ENCODE measurements around the gene SLC8A1. TPM values are rescaled to one million over a fixed set of nuclear protein-coding genes. Genes with fewer than 3 reads are reported as not detected.

SLC8A1 gene
- total RNA-seq, 2 experiments from 2014 or later = 0.47 to 0.59 TPM

- H3K36me3 ChIP-seq (ENCODE audit: insufficient read depth, low read length) = no peaks in the 10 kb centered on the region
- H3K4me1 ChIP-seq (ENCODE audit: insufficient read depth, low read length) = no peaks in the 10 kb centered on the region
- POLR2A ChIA-PET = no interaction called here
- H3K9me3 Mint-ChIP-seq = no peaks in the 10 kb centered on the region
- no peak overlapping the region for H3K4me3 Mint-ChIP-seq
- peaks cover 0 to 4% of the 10 kb centered on the region in 2 experiments for H3K9me3 ChIP-seq (ENCODE audit: control insufficient read depth in 1 of 2, insufficient read depth in 1 of 2, low read length in 2 of 2)
- H3K4me1 Mint-ChIP-seq (ENCODE audit: low read depth) = no peaks in the 10 kb centered on the region
- H3K36me3 Mint-ChIP-seq (ENCODE audit: low read depth) = no peaks in the 10 kb centered on the region
- H3K27me3 ChIP-seq (ENCODE audit: control insufficient read depth in 1 of 2, insufficient read depth in 2 of 2, low read length in 2 of 2) = no peaks in the 10 kb centered on the region
- no peak overlapping the region for H3K27ac Mint-ChIP-seq
- no peaks in the 10 kb centered on the region for H3K27me3 Mint-ChIP-seq
- CTCF ChIA-PET = no interaction called here
- intact Hi-C loops (cut with DNase I, micrococcal nuclease) = no loop called here
- H3K4me3 ChIP-seq (ENCODE audit: low read length) = no peak overlapping the region
- H3K27ac ChIP-seq (ENCODE audit: low read depth in 1 of 2, low read length in 2 of 2) = no peak overlapping the region
- ATAC-seq (ENCODE audit: poor library complexity) (no peak), DNase-seq (no peak)
- TF ChIP-seq CTCF (IDR thresholded peaks at IDR 0.05) = no peak
Measured at GRCh38 chr2:40115348-40115747, 336.5 kb downstream of the SLC8A1 start.

GRCh38 chr2:40113997-40114396 is 337.9 kb downstream of the SLC8A1 start:
- Mint-ChIP-seq H3K9me3 (no peaks in the 10 kb centered on the region), H3K4me3 (no peak overlapping the region), H3K4me1 (ENCODE audit: low read depth) (no peaks in the 10 kb centered on the region), H3K36me3 (ENCODE audit: low read depth) (no peaks in the 10 kb centered on the region), H3K27ac (no peak overlapping the region), H3K27me3 (no peaks in the 10 kb centered on the region)
- peaks cover 0 to 4% of the 10 kb centered on the region in 2 experiments for H3K9me3 ChIP-seq (ENCODE audit: control insufficient read depth in 1 of 2, insufficient read depth in 1 of 2, low read length in 2 of 2)
- CTCF ChIA-PET = no interaction called here
- H3K36me3 ChIP-seq (ENCODE audit: insufficient read depth, low read length) = no peaks in the 10 kb centered on the region
- H3K27me3 ChIP-seq (ENCODE audit: control insufficient read depth in 1 of 2, insufficient read depth in 2 of 2, low read length in 2 of 2) = no peaks in the 10 kb centered on the region
- no peaks in the 10 kb centered on the region for H3K4me1 ChIP-seq (ENCODE audit: insufficient read depth, low read length)
- no peak for ATAC-seq (ENCODE audit: poor library complexity)
- intact Hi-C loops (cut with DNase I, micrococcal nuclease) = no loop called here
- TF ChIP-seq CTCF (IDR thresholded peaks at IDR 0.05) = no peak
- H3K27ac ChIP-seq (ENCODE audit: low read depth in 1 of 2, low read length in 2 of 2) = no peak overlapping the region
- no peak for DNase-seq
- POLR2A ChIA-PET = no interaction called here
- no peak overlapping the region for H3K4me3 ChIP-seq (ENCODE audit: low read length)

- no peaks in the 10 kb centered on the region for H3K9me3 Mint-ChIP-seq
- ChIA-PET POLR2A (no interaction called here), CTCF (no interaction called here)
- H3K4me3 ChIP-seq (ENCODE audit: low read length) = no peak overlapping the region
- intact Hi-C loops (cut with DNase I, micrococcal nuclease) = no loop called here
- peaks cover 0 to 4% of the 10 kb centered on the region in 2 experiments for H3K9me3 ChIP-seq (ENCODE audit: control insufficient read depth in 1 of 2, insufficient read depth in 1 of 2, low read length in 2 of 2)
- H3K27ac Mint-ChIP-seq = no peak overlapping the region
- H3K36me3 ChIP-seq (ENCODE audit: insufficient read depth, low read length) = no peaks in the 10 kb centered on the region
- H3K4me1 ChIP-seq (ENCODE audit: insufficient read depth, low read length) = no peaks in the 10 kb centered on the region
- H3K4me1 Mint-ChIP-seq (ENCODE audit: low read depth) = no peaks in the 10 kb centered on the region
- no peaks in the 10 kb centered on the region for H3K27me3 ChIP-seq (ENCODE audit: control insufficient read depth in 1 of 2, insufficient read depth in 2 of 2, low read length in 2 of 2)
- H3K4me3 Mint-ChIP-seq = no peak overlapping the region
- TF ChIP-seq CTCF (IDR thresholded peaks at IDR 0.05) = no peak
- H3K36me3 Mint-ChIP-seq (ENCODE audit: low read depth) = no peaks in the 10 kb centered on the region
- H3K27me3 Mint-ChIP-seq = no peaks in the 10 kb centered on the region
- H3K27ac ChIP-seq (ENCODE audit: low read depth in 1 of 2, low read length in 2 of 2) = no peak overlapping the region
- ATAC-seq (ENCODE audit: poor library complexity) = no peak
- DNase-seq = no peak
Measured at GRCh38 chr2:40113272-40113968, 338.5 kb downstream of the SLC8A1 start.
